Ovary (tissue), 9 donors: Measurements from ENCODE around the gene CACNA1F. TPM values are rescaled to one million over a fixed set of nuclear protein-coding genes. Genes with fewer than 3 reads are reported as not detected.

Experiments
- DNase-seq, 5 donors: peaks; one replicate each; pipeline ENCODE4 v3.0.0-alpha.2; 2019 to 2020
- H3K27ac ChIP-seq, 2 donors: fragments of 200-600 bp; one replicate each; pipeline versions ENCODE4 v1.5.1 to v1.8.0; 2019 to 2022
- H3K27me3 ChIP-seq: fragments of 200-600 bp; one replicate; pipeline ENCODE4 v1.8.0; 2022
- H3K36me3 ChIP-seq: fragments of 200-600 bp; sonication (generic); one replicate; pipeline ENCODE4 v1.5.1; 2019
- H3K4me1 ChIP-seq: one replicate; pipeline ENCODE4 v1.8.1; 2013; ENCODE audit warnings: mild to moderate bottlenecking, moderate library complexity; ENCODE audit not compliant: insufficient read depth
- H3K4me3 ChIP-seq: fragments of 200-600 bp; sonication (generic); one replicate; pipeline ENCODE4 v1.5.1; 2017
- H3K9me3 ChIP-seq, 2 donors: fragments of 200-600 bp in 1 of 2; sonication (generic) in 1 of 2; one replicate each; pipeline versions ENCODE4 v1.5.1 to v1.8.1; 2013 to 2019; ENCODE audit warnings: mild to moderate bottlenecking in 1 of 2, moderate library complexity in 1 of 2
- EP300 ChIP-seq: sonication (generic); formaldehyde crosslinking; IDR thresholded peaks from one replicate; pipeline ENCODE4 v1.6.1; 2017; ENCODE audit warnings: antibody characterized with exemption
- POLR2A ChIP-seq: fragments of 450-650 bp; IDR thresholded peaks from one replicate; pipeline ENCODE4 v1.6.1; 2017; ENCODE audit warnings: antibody characterized with exemption, mild to moderate bottlenecking, moderate library complexity
- WGBS, 3 donors: extraction: QIAGEN DNeasy Blood & Tissue Kit in 1 of 3; methylation state at CpG; one replicate each; pipeline versions ENCODE4 v1.1.5 to v1.1.7; 2013 to 2017; 5-methylcytosine and 5-hydroxymethylcytosine counted together
- intact Hi-C, 4 donors: fragments of 100-400 bp; cut with DNase I; formaldehyde crosslinking; loops; one replicate each; pipeline versions ENCODE4 v1.11.0 to v1.15.1; 2022 to 2023
- polyA plus RNA-seq, 2 donors: library from polyadenylated mRNA; stranded (reverse); fragments of 200-250 nt in 1 of 2; fragments of 350-450 nt in 1 of 2; fragmentation: Illumina TruSeq in 1 of 2; extraction: RNeasy Lipid Tissue Mini Kit (QIAGEN cat#74804) in 1 of 2; gene quantifications; one replicate each; pipeline ENCODE4 v1.2.3, GENCODE V29; 2013 to 2014
- total RNA-seq, 7 donors: library from RNA; depleted of rRNA in 2 of 7; stranded (reverse); fragments of >200 nt in 2 of 7; fragmentation: NEBNext Ultra II Directional in 3 of 7; extraction: Animal tissue kit (Norgen Biotek cat#: 25700) in 3 of 7; gene quantifications; one replicate each; pipeline versions ENCODE4 v1.1.0 to v1.2.4, GENCODE V29; 2016 to 2023
- TF ChIP-seq, protein P1 (sequence below), 3 donors: fragments of 450-650 bp in 2 of 3; fragments of 200-600 bp in 1 of 3; IDR thresholded peaks; one replicate each; pipeline versions ENCODE4 v1.5.1 to v1.8.0; 2016 to 2022; ENCODE audit warnings: antibody characterized with exemption in 3 of 3, mild to moderate bottlenecking in 1 of 3
- donor health status: DM: no; HTN: no; CAD: no; lungs with moderate emphysema.
- donor health status: DM: no; HTN: no; CAD: no.
- donor health status: Bipolar disorder and iron deficiency.
- donor health status: DM: yes; HTN: yes; CAD: no.
- donor health status: DM: no; HTN: no; CAD: no.
- donor health status: DM: yes; HTN: yes; CAD: no.

Gene CACNA1F
- total and polyA plus RNA-seq, 9 donors, result 0.02 to 0.32 (median 0.15) TPM; not detected in 2

DNA sequence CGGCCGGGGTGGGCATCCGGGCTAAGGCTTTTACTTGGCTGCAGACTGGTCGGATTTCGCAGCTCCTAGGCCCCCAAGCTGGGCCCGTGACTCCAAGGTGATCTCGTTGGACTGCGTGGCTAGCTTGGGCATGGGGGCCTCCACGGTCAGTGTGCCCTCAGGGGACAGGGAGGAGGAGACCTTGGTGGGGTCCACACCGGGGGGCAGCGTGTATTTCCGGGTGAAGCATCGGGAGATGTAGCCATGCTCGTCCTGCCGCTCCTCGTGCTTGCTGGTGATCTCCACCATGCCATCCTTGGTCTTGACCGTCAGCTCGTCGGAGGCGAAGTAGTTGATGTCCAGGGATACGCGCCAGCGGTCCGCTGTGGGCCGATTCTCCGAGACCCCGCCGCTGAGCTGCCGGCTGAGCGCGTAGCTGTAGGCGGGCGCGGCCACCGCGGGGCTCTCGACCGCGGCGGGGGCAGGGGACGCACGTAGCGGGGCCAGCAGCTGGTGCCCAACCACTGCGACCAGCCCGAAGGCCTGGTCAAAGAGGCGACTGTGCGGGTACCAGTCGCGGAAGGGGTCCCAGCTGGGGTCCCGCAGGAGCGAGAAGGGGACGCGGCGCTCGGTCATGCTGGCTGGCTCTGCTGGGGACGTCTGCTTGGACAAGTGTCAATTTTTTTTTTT, 881 bp upstream of the CACNA1F start:
- H3K9me3 ChIP-seq, result no peaks in the 10 kb centered on the region
- intact Hi-C loops, result no loop called here
- no peak overlapping the region for H3K27ac ChIP-seq
- H3K4me3 ChIP-seq, result no peak overlapping the region
- no peaks in the 10 kb centered on the region for H3K4me1 ChIP-seq
- 49 to 65% (median 60%) methylated on average over 44 to 56 of the region's 56 CpGs for WGBS, 3 donors
- TF ChIP-seq, protein P1, sequence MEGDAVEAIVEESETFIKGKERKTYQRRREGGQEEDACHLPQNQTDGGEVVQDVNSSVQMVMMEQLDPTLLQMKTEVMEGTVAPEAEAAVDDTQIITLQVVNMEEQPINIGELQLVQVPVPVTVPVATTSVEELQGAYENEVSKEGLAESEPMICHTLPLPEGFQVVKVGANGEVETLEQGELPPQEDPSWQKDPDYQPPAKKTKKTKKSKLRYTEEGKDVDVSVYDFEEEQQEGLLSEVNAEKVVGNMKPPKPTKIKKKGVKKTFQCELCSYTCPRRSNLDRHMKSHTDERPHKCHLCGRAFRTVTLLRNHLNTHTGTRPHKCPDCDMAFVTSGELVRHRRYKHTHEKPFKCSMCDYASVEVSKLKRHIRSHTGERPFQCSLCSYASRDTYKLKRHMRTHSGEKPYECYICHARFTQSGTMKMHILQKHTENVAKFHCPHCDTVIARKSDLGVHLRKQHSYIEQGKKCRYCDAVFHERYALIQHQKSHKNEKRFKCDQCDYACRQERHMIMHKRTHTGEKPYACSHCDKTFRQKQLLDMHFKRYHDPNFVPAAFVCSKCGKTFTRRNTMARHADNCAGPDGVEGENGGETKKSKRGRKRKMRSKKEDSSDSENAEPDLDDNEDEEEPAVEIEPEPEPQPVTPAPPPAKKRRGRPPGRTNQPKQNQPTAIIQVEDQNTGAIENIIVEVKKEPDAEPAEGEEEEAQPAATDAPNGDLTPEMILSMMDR (IDR thresholded peaks at IDR 0.05), result no peak
- TF ChIP-seq EP300 (no peak), POLR2A (no peak)
- no peaks in the 10 kb centered on the region for H3K27me3 ChIP-seq
- no peak for DNase-seq
- no peaks in the 10 kb centered on the region for H3K36me3 ChIP-seq

DNA sequence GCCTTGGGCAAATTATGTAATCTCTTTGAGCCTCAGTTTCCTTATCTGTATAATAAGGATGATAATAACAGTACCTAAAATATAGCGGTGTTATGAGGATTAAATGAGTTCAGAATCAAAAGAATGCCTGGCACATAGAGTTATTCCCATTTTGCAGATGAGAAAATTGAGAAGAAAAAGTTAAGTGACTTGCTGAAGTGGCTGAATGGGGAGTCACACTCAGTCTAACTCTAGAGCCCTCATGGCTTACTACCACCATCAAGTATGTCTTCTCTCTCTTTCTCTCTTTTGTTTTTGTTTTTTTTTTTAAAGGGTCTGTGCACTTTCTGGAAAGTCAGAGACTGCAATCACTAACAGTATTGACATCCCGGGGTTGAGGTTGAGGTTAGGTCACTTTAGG, 615 bp downstream of the CACNA1F start:
- Histone ChIP-seq H3K27ac (no peak overlapping the region), H3K4me3 (no peak overlapping the region), H3K9me3 (no peaks in the 10 kb centered on the region), H3K4me1 (no peaks in the 10 kb centered on the region), H3K27me3 (no peaks in the 10 kb centered on the region), H3K36me3 (no peaks in the 10 kb centered on the region)
- no peak for DNase-seq
- TF ChIP-seq POLR2A (no peak), EP300 (no peak)
- TF ChIP-seq, protein P1 (IDR thresholded peaks at IDR 0.05), result no peak
- intact Hi-C loops, result no loop called here
- WGBS, 3 donors, result 64 to 76% (median 68%) methylated on average over 2 of the region's 2 CpGs

DNA sequence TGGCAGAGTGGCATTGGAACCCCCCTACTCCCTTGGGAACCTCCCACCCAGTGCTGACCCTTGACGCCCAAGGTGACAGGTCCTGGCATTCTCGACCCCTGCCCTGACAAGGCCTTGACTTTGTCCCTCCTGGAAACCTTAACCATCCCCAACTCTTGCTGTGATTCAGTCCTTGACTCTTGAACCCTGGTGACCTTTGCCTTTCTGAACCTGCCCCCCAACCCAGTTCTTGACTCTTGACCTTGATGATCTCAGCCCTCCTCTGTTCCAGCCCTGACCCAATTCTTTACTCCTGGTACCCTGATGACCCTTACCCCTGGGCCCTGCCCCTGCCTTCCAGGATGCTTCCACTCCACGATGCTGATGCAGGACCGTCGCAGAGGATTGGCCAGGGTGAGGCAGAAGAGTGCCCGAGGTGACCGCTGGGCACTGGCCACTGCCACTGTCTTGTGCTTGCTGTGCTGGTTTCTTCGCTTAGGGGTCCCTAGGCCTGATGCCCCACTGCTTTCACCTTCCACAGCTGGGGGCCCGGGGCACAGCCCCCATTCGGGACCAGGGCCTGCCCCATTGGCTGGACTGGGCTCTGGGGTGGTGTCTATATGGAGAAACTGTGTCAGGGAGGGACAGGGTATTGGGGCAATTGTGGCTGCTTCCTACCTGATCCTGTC, 1.7 kb downstream of the CACNA1F start:
- H3K4me3 ChIP-seq, result no peak overlapping the region
- whole genome bisulfite sequencing, 3 donors, result 86 to 92% (median 87%) methylated on average over 10 of the region's 10 CpGs
- TF ChIP-seq EP300, result no peak
- no peak for TF ChIP-seq POLR2A
- TF ChIP-seq, protein P1 (IDR thresholded peaks at IDR 0.05), result no peak
- no peaks in the 10 kb centered on the region for H3K36me3 ChIP-seq
- H3K27ac ChIP-seq, result no peak overlapping the region
- intact Hi-C loops, result no loop called here
- no peaks in the 10 kb centered on the region for H3K4me1 ChIP-seq
- H3K27me3 ChIP-seq, result no peaks in the 10 kb centered on the region
- H3K9me3 ChIP-seq, result no peaks in the 10 kb centered on the region
- no peak for DNase-seq

GRCh38 chrX:49230500-49231232, 2.5 kb downstream of the CACNA1F start:
- TF ChIP-seq, protein P1 (IDR thresholded peaks at IDR 0.05), result no peak
- TF ChIP-seq EP300 (no peak), POLR2A (no peak)
- intact Hi-C loops, result no loop called here
- peak overlapping the region; percentile 14 for H3K4me3 ChIP-seq

More at GRCh38 chrX:49230500-49231232, 2.5 kb downstream of the CACNA1F start:
- Histone ChIP-seq H3K27ac (no peak overlapping the region), H3K27me3 (no peaks in the 10 kb centered on the region), H3K36me3 (no peaks in the 10 kb centered on the region), H3K9me3 (no peaks in the 10 kb centered on the region), H3K4me1 (no peaks in the 10 kb centered on the region)
- peak in 1 of 5 donors; percentile 23 for DNase-seq
- 40 to 52% (median 41%) methylated on average over 44 of the region's 44 CpGs for WGBS, 3 donors
